H9 (cell line): ENCODE measurements around the gene RMND5B. TPM values are rescaled to one million over a fixed set of nuclear protein-coding genes. Genes with fewer than 3 reads are reported as not detected.

Source experiments
- DNase-seq: peaks from one replicate; pipeline ENCODE4 v3.0.0-alpha.2; 2017
- H2AFZ ChIP-seq: one replicate; pipeline ENCODE4 v1.6.1; 2013; ENCODE audit warnings: mild to moderate bottlenecking, low read length, control low read depth, moderate library complexity
- H2AK5ac ChIP-seq: 2 replicates; pipeline ENCODE4 v1.6.1; 2013; ENCODE audit warnings: low read length, control low read depth, mixed read lengths; ENCODE audit not compliant: insufficient read length
- H2BK120ac ChIP-seq: one replicate; pipeline ENCODE4 v1.6.1; 2013; ENCODE audit warnings: low read depth, mild to moderate bottlenecking, low read length, control low read depth, inconsistent platforms; ENCODE audit not compliant: poor library complexity, severe bottlenecking
- H2BK12ac ChIP-seq: 2 replicates; pipeline ENCODE4 v1.6.1; 2013; ENCODE audit warnings: low read length, control low read depth, mixed read lengths, low read depth; ENCODE audit not compliant: insufficient read length
- H2BK15ac ChIP-seq: 2 replicates; pipeline ENCODE4 v1.6.1; 2013; ENCODE audit warnings: low read depth, low read length, control low read depth
- H2BK20ac ChIP-seq: one replicate; pipeline ENCODE4 v1.6.1; 2013; ENCODE audit warnings: low read depth, mild to moderate bottlenecking, low read length, control low read depth, inconsistent platforms; ENCODE audit not compliant: poor library complexity, severe bottlenecking
- H2BK5ac ChIP-seq: 2 replicates; pipeline ENCODE4 v1.6.1; 2013; ENCODE audit warnings: low read length, control low read depth, mixed read lengths; ENCODE audit not compliant: insufficient read length
- H3K14ac ChIP-seq: 2 replicates; pipeline ENCODE4 v1.6.1; 2013; ENCODE audit warnings: low read length, control low read depth; ENCODE audit not compliant: insufficient read depth
- H3K18ac ChIP-seq: 2 replicates; pipeline ENCODE4 v1.6.1; 2013; ENCODE audit warnings: low read depth, mild to moderate bottlenecking, mixed read lengths, low read length, control low read depth; ENCODE audit not compliant: insufficient read length
- H3K23ac ChIP-seq: 2 replicates; pipeline ENCODE4 v1.6.1; 2013; ENCODE audit warnings: low read length, control low read depth, mixed read lengths, low read depth; ENCODE audit not compliant: insufficient read length
- H3K23me2 ChIP-seq: 2 replicates; pipeline ENCODE4 v1.6.1; 2013; ENCODE audit warnings: low read depth, mild to moderate bottlenecking, mixed read lengths, low read length, control low read depth; ENCODE audit not compliant: insufficient read length, poor library complexity, severe bottlenecking
- H3K27ac ChIP-seq: 2 replicates; pipeline ENCODE4 v1.5.1; 2013; ENCODE audit warnings: low read length, control low read depth, mixed read lengths, low read depth; ENCODE audit not compliant: insufficient read length
- H3K27me3 ChIP-seq: 2 replicates; pipeline ENCODE4 v1.6.1; 2013; ENCODE audit warnings: low read length, control low read depth, inconsistent platforms; ENCODE audit not compliant: insufficient read depth
- H3K4ac ChIP-seq: 2 replicates; pipeline ENCODE4 v1.6.1; 2013; ENCODE audit warnings: low read depth, mild to moderate bottlenecking, control low read depth, inconsistent platforms, low read length, moderate library complexity
- H3K4me1 ChIP-seq: 2 replicates; pipeline ENCODE4 v1.6.1; 2013; ENCODE audit warnings: low read length, control low read depth, inconsistent platforms; ENCODE audit not compliant: insufficient read depth
- H3K4me2 ChIP-seq: 2 replicates; pipeline ENCODE4 v1.6.1; 2013; ENCODE audit warnings: low read length, control low read depth, mixed read lengths; ENCODE audit not compliant: insufficient read length, insufficient read depth
- H3K56ac ChIP-seq: 2 replicates; pipeline ENCODE4 v1.6.1; 2013; ENCODE audit warnings: low read depth, mild to moderate bottlenecking, mixed read lengths, low read length, control low read depth; ENCODE audit not compliant: insufficient read length
- H3K79me1 ChIP-seq: 2 replicates; pipeline ENCODE4 v1.6.1; 2013; ENCODE audit warnings: low read depth, mild to moderate bottlenecking, moderate library complexity, low read length, control low read depth, inconsistent platforms; ENCODE audit not compliant: insufficient read depth, poor library complexity, severe bottlenecking
- H3K79me2 ChIP-seq: 2 replicates; pipeline ENCODE4 v1.6.1; 2013; ENCODE audit warnings: low read length, control low read depth, inconsistent platforms; ENCODE audit not compliant: insufficient read depth
- H3K9ac ChIP-seq: 2 replicates; pipeline ENCODE4 v1.6.1; 2013; ENCODE audit warnings: low read length, control low read depth, mixed read lengths; ENCODE audit not compliant: insufficient read length; ENCODE audit errors: extremely low read depth
- H3K9me3 ChIP-seq: one replicate; pipeline ENCODE4 v1.6.1; 2013; ENCODE audit warnings: low read depth, low read length, inconsistent platforms; ENCODE audit not compliant: control insufficient read depth
- H3T11ph ChIP-seq: one replicate; pipeline ENCODE4 v1.6.1; 2013; ENCODE audit warnings: mild to moderate bottlenecking, low read length, control low read depth, inconsistent platforms
- H4K20me1 ChIP-seq: one replicate; pipeline ENCODE4 v1.6.1; 2013; ENCODE audit not compliant: control insufficient read depth, insufficient read length, insufficient read depth
- H4K5ac ChIP-seq: 2 replicates; pipeline ENCODE4 v1.6.1; 2013; ENCODE audit warnings: low read depth, mild to moderate bottlenecking, mixed read lengths, low read length, control low read depth; ENCODE audit not compliant: insufficient read length
- H4K8ac ChIP-seq: replicated peaks from 2 replicates; pipeline ENCODE4 v1.6.1; 2013; ENCODE audit warnings: low read length, control low read depth, mixed read lengths, low read depth; ENCODE audit not compliant: insufficient read length
- H4K91ac ChIP-seq: 2 replicates; pipeline ENCODE4 v1.6.1; 2013; ENCODE audit warnings: low read depth, mild to moderate bottlenecking, moderate library complexity, mixed read lengths, low read length, control low read depth; ENCODE audit not compliant: insufficient read length
- H3K27ac Mint-ChIP-seq, 3 experiments: 2 replicates in 2 of 3; 3 replicates in 1 of 3; pipeline ENCODE4 v1.8.0; 2020 to 2021; ENCODE audit warnings: mixed read lengths in 3 of 3, mild to moderate bottlenecking in 1 of 3, moderate library complexity in 1 of 3
- H3K27me3 Mint-ChIP-seq: 2 replicates; pipeline ENCODE4 v1.8.0; 2021; ENCODE audit warnings: low read depth, mild to moderate bottlenecking, moderate library complexity, mixed read lengths
- H3K36me3 Mint-ChIP-seq, 3 experiments: 2 replicates in 2 of 3; 3 replicates in 1 of 3; pipeline ENCODE4 v1.8.0; 2020 to 2021; ENCODE audit warnings: low read depth in 3 of 3, mixed read lengths in 3 of 3; ENCODE audit not compliant: insufficient read depth in 1 of 3
- H3K4me1 Mint-ChIP-seq, 2 experiments: 2 replicates each; pipeline ENCODE4 v1.8.0; 2020; ENCODE audit warnings: mixed read lengths in 2 of 2
- H3K4me3 Mint-ChIP-seq, 2 experiments: 2 replicates in 1 of 2; 3 replicates in 1 of 2; pipeline ENCODE4 v1.8.0; 2020 to 2021; ENCODE audit warnings: mild to moderate bottlenecking in 2 of 2, mixed read lengths in 2 of 2, moderate library complexity in 1 of 2
- H3K9me3 Mint-ChIP-seq, 2 experiments: 2 replicates in 1 of 2; 3 replicates in 1 of 2; pipeline ENCODE4 v1.8.0; 2020; ENCODE audit warnings: mild to moderate bottlenecking in 2 of 2, mixed read lengths in 2 of 2, moderate library complexity in 1 of 2
- WGBS: extraction: QIAGEN DNeasy Blood & Tissue Kit; methylation state at CpG from one replicate; pipeline ENCODE4 v1.1.7; 2013; ENCODE audit warnings: missing lambda C conversion rate, low lambda C conversion rate, mixed read lengths; ENCODE audit not compliant: insufficient read length; ENCODE audit errors: extremely low coverage; 5-methylcytosine and 5-hydroxymethylcytosine counted together
- total RNA-seq: library from RNA; stranded (reverse); gene quantifications from 2 replicates; pipeline ENCODE4 v1.2.1, GENCODE V29; 2021
- TF ChIP-seq, protein P1 (sequence below): fragments of 200-600 bp; sonication (generic); conservative IDR thresholded peaks from 3 replicates; pipeline ENCODE4 v1.8.0; 2021; ENCODE audit warnings: antibody characterized with exemption, mild to moderate bottlenecking

The RMND5B gene
- total RNA-seq, 1 experiment from 2014 or later, result 86.4 TPM

- no peak overlapping the region for H3K56ac ChIP-seq
- peaks cover 4% of the 10 kb centered on the region; the same call in 1 of the 2 replicates for H3K4me1 ChIP-seq
- H2BK120ac ChIP-seq, result no peak overlapping the region
- H3K4me3 Mint-ChIP-seq, result no peak overlapping the region
- H4K8ac ChIP-seq, result no peak overlapping the region
- H3K4me2 ChIP-seq, result no peak overlapping the region
- no CpG with 5 or more reads among the region's 5 CpGs for whole genome bisulfite sequencing
- H2AK5ac ChIP-seq, result no peak overlapping the region
- no peak overlapping the region for H2BK15ac ChIP-seq
- no peak overlapping the region for H4K5ac ChIP-seq
- no peak overlapping the region for H2BK20ac ChIP-seq
- no peaks in the 10 kb centered on the region for H3K9me3 ChIP-seq
- no peak overlapping the region for H3K9ac ChIP-seq
- no peak overlapping the region for H3T11ph ChIP-seq
- no peaks in the 10 kb centered on the region for H3K79me1 ChIP-seq
- H3K27me3 ChIP-seq, result no peaks in the 10 kb centered on the region
- no peak for DNase-seq
- peaks cover 39 to 50% of the 10 kb centered on the region in 2 experiments for H3K4me1 Mint-ChIP-seq
- H3K9me3 Mint-ChIP-seq, result no peaks in the 10 kb centered on the region
- peaks cover 10% of the 10 kb centered on the region; the same call in 1 of the 2 replicates for H3K79me2 ChIP-seq
- no peak overlapping the region for H3K23ac ChIP-seq
- peak overlapping the region; percentile 52 for H3K27ac ChIP-seq
- H3K4ac ChIP-seq, result no peak overlapping the region; the same call in 1 of the 2 replicates
- H2BK12ac ChIP-seq, result no peak overlapping the region
- H3K27me3 Mint-ChIP-seq, result no peaks in the 10 kb centered on the region
- peak overlapping the region in 1 of 3 experiments; percentile 27; a peak in 1 of 7 replicates for H3K27ac Mint-ChIP-seq
- peaks cover 8 to 32% (median 18%) of the 10 kb centered on the region in 3 experiments; a peak in 6 of 7 replicates for H3K36me3 Mint-ChIP-seq
- no peak overlapping the region for H3K14ac ChIP-seq
- TF ChIP-seq, protein P1, sequence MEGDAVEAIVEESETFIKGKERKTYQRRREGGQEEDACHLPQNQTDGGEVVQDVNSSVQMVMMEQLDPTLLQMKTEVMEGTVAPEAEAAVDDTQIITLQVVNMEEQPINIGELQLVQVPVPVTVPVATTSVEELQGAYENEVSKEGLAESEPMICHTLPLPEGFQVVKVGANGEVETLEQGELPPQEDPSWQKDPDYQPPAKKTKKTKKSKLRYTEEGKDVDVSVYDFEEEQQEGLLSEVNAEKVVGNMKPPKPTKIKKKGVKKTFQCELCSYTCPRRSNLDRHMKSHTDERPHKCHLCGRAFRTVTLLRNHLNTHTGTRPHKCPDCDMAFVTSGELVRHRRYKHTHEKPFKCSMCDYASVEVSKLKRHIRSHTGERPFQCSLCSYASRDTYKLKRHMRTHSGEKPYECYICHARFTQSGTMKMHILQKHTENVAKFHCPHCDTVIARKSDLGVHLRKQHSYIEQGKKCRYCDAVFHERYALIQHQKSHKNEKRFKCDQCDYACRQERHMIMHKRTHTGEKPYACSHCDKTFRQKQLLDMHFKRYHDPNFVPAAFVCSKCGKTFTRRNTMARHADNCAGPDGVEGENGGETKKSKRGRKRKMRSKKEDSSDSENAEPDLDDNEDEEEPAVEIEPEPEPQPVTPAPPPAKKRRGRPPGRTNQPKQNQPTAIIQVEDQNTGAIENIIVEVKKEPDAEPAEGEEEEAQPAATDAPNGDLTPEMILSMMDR, result no peak
- no peak overlapping the region for H2AFZ ChIP-seq
- H4K91ac ChIP-seq, result no peak overlapping the region
- no peaks in the 10 kb centered on the region for H4K20me1 ChIP-seq
- H3K18ac ChIP-seq, result no peak overlapping the region
- H2BK5ac ChIP-seq, result no peak overlapping the region
- no peaks in the 10 kb centered on the region for H3K23me2 ChIP-seq
Measured at GRCh38 chr5:178122346-178122745, 8.5 kb upstream of the RMND5B start.
